Stimulated activated CD4-positive, alpha-beta T cell treated with anti-CD3 and anti-CD28 coated beads, Interleukin-15, amount 100 ng/mL, for 24 hours (primary cell): Measurements from ENCODE around the gene KMT2D.

Experiments
- DNase-seq: peaks from one replicate; pipeline ENCODE4 v3.0.0-alpha.2; 2020

The KMT2D gene

DNA sequence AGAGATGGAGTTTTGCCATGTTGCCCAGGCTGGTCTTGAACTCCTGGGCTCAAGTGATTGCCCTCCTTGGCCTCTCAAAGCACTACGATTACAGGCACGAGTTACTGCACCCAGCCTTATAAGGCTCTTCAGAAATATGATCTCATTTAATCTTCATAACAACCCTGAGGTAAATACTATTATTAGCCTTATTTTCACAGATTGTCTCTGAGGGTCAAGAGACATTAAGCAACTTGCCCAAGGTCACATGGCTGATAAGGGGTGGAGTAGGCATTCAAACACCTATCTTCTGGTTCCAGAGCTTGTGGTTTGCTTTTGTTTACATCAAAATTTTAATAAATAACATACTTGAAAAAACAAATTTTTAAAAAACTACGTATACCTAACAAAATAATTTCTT, 47.2 kb downstream of the KMT2D start:
- no peak for DNase-seq

DNA sequence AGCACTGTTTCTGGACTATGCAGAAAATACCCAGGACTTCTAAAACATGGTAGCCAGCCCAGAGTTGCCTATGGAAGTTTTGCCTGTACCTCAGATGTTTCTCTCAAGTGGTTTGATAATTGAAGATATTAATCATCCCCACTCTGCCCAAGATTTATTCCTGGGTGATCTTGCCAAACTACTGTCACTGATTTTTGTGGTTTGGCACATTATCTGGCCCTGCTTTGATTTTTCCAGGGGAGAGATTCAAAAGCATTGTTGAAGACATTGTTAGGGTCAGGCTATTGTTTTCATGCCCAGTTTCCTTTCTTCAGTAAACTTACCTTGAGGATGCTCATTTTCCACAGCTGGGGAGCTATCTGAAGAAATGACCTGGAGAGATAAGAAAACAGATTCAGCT, 47.9 kb downstream of the KMT2D start:
- no peak for DNase-seq
